Effector memory CD4-positive, alpha-beta T cell (primary cell): ENCODE results near the gene PCDHB12.

Experiments used
- DNase-seq, 3 donors: peaks; one replicate each; pipeline ENCODE4 v3.0.0-alpha.2; 2020
- H3K27ac ChIP-seq: 2 replicates; pipeline ENCODE4 v1.7.0; 2013; ENCODE audit warnings: mild to moderate bottlenecking, low read length, moderate library complexity; ENCODE audit not compliant: insufficient read depth, poor library complexity, severe bottlenecking
- H3K27me3 ChIP-seq: replicated peaks from 2 replicates; pipeline ENCODE4 v1.7.0; 2013; ENCODE audit warnings: mild to moderate bottlenecking, low read length; ENCODE audit not compliant: insufficient read depth, control insufficient read depth, poor library complexity, severe bottlenecking
- H3K36me3 ChIP-seq: 2 replicates; pipeline ENCODE4 v1.7.0; 2013; ENCODE audit warnings: mild to moderate bottlenecking, low read length, moderate library complexity; ENCODE audit not compliant: control insufficient read depth, insufficient read depth
- H3K4me1 ChIP-seq: 2 replicates; pipeline ENCODE4 v1.7.0; 2013; ENCODE audit warnings: low read length, mild to moderate bottlenecking; ENCODE audit not compliant: control insufficient read depth, insufficient read depth, poor library complexity, severe bottlenecking
- H3K4me3 ChIP-seq: 2 replicates; pipeline ENCODE4 v1.7.0; 2013; ENCODE audit warnings: low read length, low read depth, mild to moderate bottlenecking; ENCODE audit not compliant: insufficient read depth, poor library complexity, severe bottlenecking
- H3K9me3 ChIP-seq: 2 replicates; pipeline ENCODE4 v1.7.0; 2013; ENCODE audit warnings: mild to moderate bottlenecking, low read length, moderate library complexity; ENCODE audit not compliant: control insufficient read depth

PCDHB12 gene

GRCh38 chr5:141260458-141261237, 52.1 kb downstream of the PCDHB12 start:
- Histone ChIP-seq H3K9me3 (peaks cover 54% of the 10 kb centered on the region), H3K4me1 (no peaks in the 10 kb centered on the region), H3K27me3 (no peaks in the 10 kb centered on the region), H3K27ac (no peak overlapping the region), H3K4me3 (no peak overlapping the region), H3K36me3 (no peaks in the 10 kb centered on the region)
- DNase-seq: no peak

DNA sequence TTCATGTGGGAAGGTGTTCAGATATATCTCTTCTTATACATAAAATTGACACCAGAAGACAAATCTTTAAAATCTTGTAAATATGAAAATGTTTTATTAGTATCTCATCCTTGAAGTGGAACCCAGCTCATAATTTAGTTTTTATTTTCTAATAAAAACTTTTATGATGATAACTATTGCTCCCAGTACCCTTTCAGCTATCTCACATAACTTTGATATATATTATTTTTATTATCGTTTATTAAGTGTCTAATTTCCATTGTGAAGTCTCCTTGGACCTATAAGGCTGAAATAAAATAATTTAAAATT, 52.7 kb downstream of the PCDHB12 start:
- no peak for DNase-seq
- Histone ChIP-seq H3K4me3 (no peak overlapping the region), H3K27me3 (no peaks in the 10 kb centered on the region), H3K36me3 (no peaks in the 10 kb centered on the region), H3K9me3 (peaks cover 53% of the 10 kb centered on the region), H3K4me1 (no peaks in the 10 kb centered on the region), H3K27ac (no peak overlapping the region)
